ENCODE data around the gene SUN3.
"Not testable (repeated sequence)": the region's sequence is repeated elsewhere in the genome, so short reads cannot be mapped to it uniquely, and the experiment has no call there.

Gene SUN3

GRCh38 chr7:47943676-47944474 lies 85.0 kb downstream of the SUN3 start:
- no peak for DNase-seq

DNA sequence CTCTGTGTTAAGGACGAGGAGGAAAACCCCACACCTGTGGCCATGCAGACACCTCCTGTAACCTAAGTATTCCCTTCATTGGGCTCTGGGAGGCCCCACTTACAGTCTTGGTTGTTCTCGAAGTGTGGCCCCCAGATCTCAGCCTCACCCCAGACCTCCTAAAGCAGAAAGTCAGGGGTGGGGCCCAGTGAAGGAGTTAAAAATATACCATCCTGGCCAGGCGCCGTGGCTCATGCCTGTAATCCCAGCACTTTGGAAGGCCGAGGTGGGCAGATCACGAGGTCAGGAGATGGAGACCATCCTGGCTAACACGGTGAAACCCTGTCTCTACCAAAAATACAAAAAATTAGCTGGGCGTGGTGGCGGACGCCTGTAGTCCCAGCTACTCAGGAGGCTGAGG lies 86.3 kb downstream of the SUN3 start:
- DNase-seq: not testable (repeated sequence)

GRCh38 chr7:47942132-47942531 lies 86.8 kb downstream of the SUN3 start:
- DNase-seq: no peak

- no peak for DNase-seq
Observed at GRCh38 chr7:47941136-47941844, 87.6 kb downstream of the SUN3 start.

DNA sequence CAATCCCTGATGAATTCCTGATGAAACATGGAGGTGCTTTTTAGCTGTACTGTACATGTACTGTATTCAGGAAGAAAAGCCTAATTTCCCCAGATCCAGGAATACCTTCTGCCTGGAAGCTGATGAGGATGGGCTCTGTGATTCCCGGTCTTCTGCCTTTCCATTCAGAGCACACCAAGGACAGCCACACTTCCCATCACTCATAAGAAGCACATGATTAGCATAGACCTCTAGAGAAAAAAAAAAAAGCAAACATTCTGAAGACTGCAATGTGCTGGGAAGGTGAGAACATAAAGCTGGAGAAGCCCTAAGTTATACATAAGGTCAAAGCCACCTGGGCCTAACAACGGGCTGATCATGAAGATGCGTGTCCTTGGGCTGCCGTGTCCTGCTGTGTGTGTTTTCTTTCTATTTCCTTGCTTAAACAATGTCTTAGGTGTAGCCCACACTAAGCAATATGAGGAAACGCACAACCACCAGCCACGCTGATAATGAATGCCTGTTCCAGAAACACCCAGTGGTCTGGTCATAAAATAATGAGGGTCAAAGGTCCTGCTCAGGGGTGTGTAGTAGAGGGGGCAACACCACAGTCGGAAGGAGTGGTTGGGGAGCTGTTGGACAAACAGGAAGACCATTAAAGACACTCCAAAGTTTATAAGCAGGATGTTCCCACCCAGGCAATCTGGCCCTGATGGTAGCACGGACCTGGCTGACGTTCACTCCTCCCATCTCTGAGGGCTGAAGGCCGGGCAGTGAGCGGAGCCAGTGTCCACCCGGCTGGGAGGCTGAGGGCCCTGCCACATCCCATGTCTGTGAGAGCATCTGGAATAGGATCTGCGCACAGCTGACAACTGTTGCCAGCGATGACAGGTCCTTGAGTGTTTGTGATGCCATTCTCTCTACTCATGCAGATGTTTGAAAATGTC lies 88.6 kb downstream of the SUN3 start:
- DNase-seq: no peak

GRCh38 chr7:47939425-47940036 lies 89.4 kb downstream of the SUN3 start:
- DNase-seq: no peak

- DNase-seq: no peak
Observed at GRCh38 chr7:47938574-47939165, 90.2 kb downstream of the SUN3 start.

GRCh38 chr7:47937711-47938573 lies 91.0 kb downstream of the SUN3 start:
- DNase-seq: no peak

Measured in stimulated activated CD4-positive, alpha-beta T cell treated with anti-CD3 and anti-CD28 coated beads, Interleukin-15, amount 100 ng/mL, for 24 hours (primary cell).